Measurements from ENCODE around the gene DMRT3.

GRCh38 chr9:1039589-1039988 is 63.1 kb downstream of the DMRT3 start:
- TF ChIP-seq CTCF (IDR thresholded peaks at IDR 0.05; ENCODE audit: low read depth, low read length, poor library complexity, severe bottlenecking): no peak
- TF ChIP-seq EZH2phosphoT487 (IDR thresholded peaks at IDR 0.05; ENCODE audit: borderline replicate concordance, low read length): no peak
